Measurements from ENCODE around the gene RHBDF2.

The RHBDF2 gene

GRCh38 chr17:76437467-76438402, 63.5 kb downstream of the RHBDF2 start:
- H3K27me3 ChIP-seq (ENCODE audit: control insufficient read depth, insufficient read depth, low read length) = no peaks in the 10 kb centered on the region
- peaks cover 18% of the 10 kb centered on the region for H3K4me1 ChIP-seq
- H3K36me3 ChIP-seq (ENCODE audit: control insufficient read depth, insufficient read depth, low read length) = no peaks in the 10 kb centered on the region
- no peak overlapping the region for H2AFZ ChIP-seq
- TF ChIP-seq CTCF (IDR thresholded peaks at IDR 0.05) = no peak
- H3K27ac ChIP-seq = no peak overlapping the region
- no peak overlapping the region for H3K9ac ChIP-seq
- no peak overlapping the region for H3K4me3 ChIP-seq (ENCODE audit: low read depth, low read length)
- H3K79me2 ChIP-seq = peaks cover 73% of the 10 kb centered on the region
- H3K4me2 ChIP-seq (ENCODE audit: low read length) = no peak overlapping the region
- H3K9me3 ChIP-seq (ENCODE audit: control insufficient read depth, low read length) = no peaks in the 10 kb centered on the region

- H3K4me3 ChIP-seq (ENCODE audit: low read depth, low read length) = no peak overlapping the region
- H3K79me2 ChIP-seq = peaks cover 62% of the 10 kb centered on the region
- peaks cover 13% of the 10 kb centered on the region for H3K4me1 ChIP-seq
- H3K27me3 ChIP-seq (ENCODE audit: control insufficient read depth, insufficient read depth, low read length) = no peaks in the 10 kb centered on the region
- H3K4me2 ChIP-seq (ENCODE audit: low read length) = no peak overlapping the region
- H3K27ac ChIP-seq = no peak overlapping the region
- no peaks in the 10 kb centered on the region for H3K9me3 ChIP-seq (ENCODE audit: control insufficient read depth, low read length)
- H3K36me3 ChIP-seq (ENCODE audit: control insufficient read depth, insufficient read depth, low read length) = no peaks in the 10 kb centered on the region
- H2AFZ ChIP-seq = no peak overlapping the region
- TF ChIP-seq CTCF (IDR thresholded peaks at IDR 0.05) = no peak
- H3K9ac ChIP-seq = no peak overlapping the region
These were observed 65.5 kb downstream of the RHBDF2 start for GRCh38 chr17:76435751-76436150.

GRCh38 chr17:76434870-76435269, 66.4 kb downstream of the RHBDF2 start:
- H3K4me3 ChIP-seq (ENCODE audit: low read depth, low read length) = no peak overlapping the region
- no peak for TF ChIP-seq CTCF (IDR thresholded peaks at IDR 0.05)

GRCh38 chr17:76433693-76434092, 67.5 kb downstream of the RHBDF2 start:
- H2AFZ ChIP-seq = no peak overlapping the region
- H3K4me3 ChIP-seq (ENCODE audit: low read depth, low read length) = no peak overlapping the region
- peaks cover 64% of the 10 kb centered on the region for H3K79me2 ChIP-seq
- H3K4me1 ChIP-seq = peaks cover 5% of the 10 kb centered on the region
- H3K27me3 ChIP-seq (ENCODE audit: control insufficient read depth, insufficient read depth, low read length) = no peaks in the 10 kb centered on the region
- no peak overlapping the region for H3K4me2 ChIP-seq (ENCODE audit: low read length)
- TF ChIP-seq CTCF (IDR thresholded peaks at IDR 0.05) = no peak
- H3K9me3 ChIP-seq (ENCODE audit: control insufficient read depth, low read length) = no peaks in the 10 kb centered on the region
- no peaks in the 10 kb centered on the region for H3K36me3 ChIP-seq (ENCODE audit: control insufficient read depth, insufficient read depth, low read length)
- H3K27ac ChIP-seq = no peak overlapping the region
- no peak overlapping the region for H3K9ac ChIP-seq

More at GRCh38 chr17:76434870-76435269, 66.4 kb downstream of the RHBDF2 start:
- Histone ChIP-seq H3K4me1 (peaks cover 13% of the 10 kb centered on the region), H3K9me3 (ENCODE audit: control insufficient read depth, low read length) (no peaks in the 10 kb centered on the region), H3K27ac (no peak overlapping the region), H3K9ac (no peak overlapping the region), H3K4me2 (ENCODE audit: low read length) (no peak overlapping the region), H2AFZ (no peak overlapping the region), H3K36me3 (ENCODE audit: control insufficient read depth, insufficient read depth, low read length) (no peaks in the 10 kb centered on the region), H3K27me3 (ENCODE audit: control insufficient read depth, insufficient read depth, low read length) (no peaks in the 10 kb centered on the region), H3K79me2 (peaks cover 59% of the 10 kb centered on the region)
